HG03159 (cell line): ENCODE measurements around the gene ASB6.

Experiments
- ATAC-seq: cut with Tn5 transposase; IDR thresholded peaks from one replicate; pipeline ENCODE4 v1.9.1; 2021; ENCODE audit warnings: mild to moderate bottlenecking, moderate library complexity; ENCODE audit not compliant: unreplicated experiment

ASB6 gene

DNA sequence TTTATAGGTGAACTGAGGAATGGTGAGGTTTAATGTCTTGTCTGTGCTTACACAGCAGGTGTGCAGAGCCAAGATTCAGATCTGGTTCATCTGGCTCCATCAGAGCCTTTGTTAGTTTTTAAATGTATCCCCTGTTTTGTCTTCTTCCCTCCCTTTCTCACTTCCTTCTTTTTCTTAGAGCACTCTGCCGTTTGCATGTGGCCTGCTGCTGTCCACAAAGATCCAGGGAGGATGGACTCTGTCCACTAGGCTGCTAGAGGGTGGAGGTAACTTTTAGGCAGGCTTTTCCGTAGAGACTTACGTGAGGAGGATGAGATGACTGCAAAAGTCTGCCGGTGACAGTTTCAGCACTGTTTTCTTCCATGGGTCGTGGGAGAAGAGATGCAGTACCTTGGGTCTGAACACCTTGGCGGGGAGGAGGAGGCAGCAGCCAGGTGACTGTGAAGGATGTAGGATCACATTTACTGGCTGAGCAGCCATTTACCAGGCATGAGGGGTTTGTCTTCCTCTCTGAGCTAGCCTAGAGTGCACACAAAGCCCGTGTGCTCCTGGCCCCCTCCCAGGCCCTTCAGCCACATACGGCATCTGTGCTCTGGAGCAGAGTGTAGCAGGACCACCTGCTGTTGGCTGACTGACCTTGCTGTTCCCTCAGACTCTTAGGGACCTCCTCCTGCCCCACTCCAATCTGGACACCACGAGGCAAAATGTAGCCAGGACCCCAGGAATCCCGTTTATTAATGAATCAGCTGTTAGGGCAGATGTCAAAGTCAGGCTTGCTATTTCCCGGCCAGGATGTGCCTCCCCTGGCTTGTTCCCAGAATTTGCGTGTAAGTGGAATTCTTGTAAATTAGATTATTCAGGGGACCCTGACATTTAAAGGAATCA is 14.2 kb downstream of the ASB6 start:
- no peak for ATAC-seq

DNA sequence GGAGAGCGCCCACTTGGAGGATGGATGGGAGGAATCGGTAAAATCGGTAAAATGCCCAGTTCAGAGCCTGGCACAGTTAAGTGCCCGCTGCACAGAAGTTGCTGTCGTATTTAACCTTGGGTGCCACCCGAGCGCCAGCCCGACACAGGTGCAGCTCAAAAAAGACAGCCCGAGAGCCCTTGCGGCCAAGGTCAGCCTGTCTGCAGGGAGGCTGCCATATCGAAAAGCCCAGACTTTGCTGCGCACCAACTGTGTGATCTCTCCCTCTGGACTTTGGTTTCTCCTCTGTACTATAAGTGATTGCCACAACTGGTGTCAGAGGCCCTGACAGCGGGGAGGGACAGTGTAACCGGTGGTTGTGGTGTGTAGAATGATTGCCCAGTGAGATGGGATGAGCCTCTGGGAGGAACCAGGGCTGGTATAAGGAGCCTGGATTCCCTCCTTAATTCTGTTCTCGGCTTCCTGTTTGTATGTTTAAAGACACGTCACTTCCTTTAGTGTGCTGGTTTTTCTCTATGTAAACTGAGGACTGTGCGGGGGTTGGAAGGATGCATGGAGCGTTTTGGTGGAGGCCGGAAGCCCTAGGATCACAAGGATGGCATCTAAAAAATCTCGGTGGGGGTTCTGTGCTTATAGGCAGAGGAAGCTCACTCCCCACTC is 15.2 kb downstream of the ASB6 start:
- ATAC-seq = peak; percentile 10

DNA sequence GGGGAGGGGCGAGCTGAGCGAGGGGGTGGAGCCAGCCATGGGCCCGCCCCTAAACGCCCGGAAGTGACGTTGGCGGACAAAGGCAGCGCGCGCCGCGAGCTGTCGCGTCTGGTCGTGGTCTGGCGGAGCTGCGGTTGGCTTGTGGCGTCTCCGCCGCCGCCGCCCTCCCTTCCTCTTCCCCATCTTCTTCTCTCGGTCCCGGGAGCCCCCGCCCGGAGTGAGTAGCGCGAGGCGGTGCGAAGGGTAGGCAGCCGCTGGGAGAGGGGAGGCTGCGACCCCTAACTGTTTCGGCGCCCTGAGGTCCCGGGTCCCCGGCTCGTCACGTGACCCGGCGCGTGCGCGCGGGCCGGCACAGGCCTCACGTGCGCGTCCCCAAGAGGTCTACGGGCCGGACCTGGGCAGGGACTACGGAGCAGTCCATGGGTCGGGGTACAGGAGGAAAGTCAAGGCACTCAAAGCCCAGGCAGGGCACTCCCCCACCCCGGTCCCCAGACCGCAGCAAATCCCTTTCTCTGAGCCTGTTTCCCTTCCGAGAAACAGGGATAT is 15.8 kb downstream of the ASB6 start, which contains the start of gene NTMT1:
Gene NTMT1, plus strand, starts transcription at position 85 of the 546 bp plus-strand sequence. CDS start 6,541 bp downstream, outside the sequence.
- ATAC-seq = peak; percentile 70

DNA sequence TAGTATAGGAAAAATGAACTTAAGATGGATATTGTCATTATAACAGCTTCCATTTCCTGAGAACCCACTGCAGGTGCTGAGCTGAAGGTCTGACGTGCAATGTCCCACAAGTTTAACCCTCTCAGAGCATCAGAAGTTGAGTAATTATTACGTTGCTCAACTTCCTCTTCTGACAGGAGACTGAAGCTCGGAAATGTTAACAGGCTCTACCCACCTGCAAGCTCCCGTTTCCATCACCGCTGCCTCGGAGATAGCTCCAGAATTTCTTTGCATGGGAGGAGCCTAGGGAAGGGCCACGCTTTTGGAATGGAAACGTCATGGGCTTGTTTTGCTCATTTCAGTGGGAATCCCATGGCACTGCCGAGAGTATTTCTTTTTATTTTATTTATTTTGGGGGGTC is 17.0 kb downstream of the ASB6 start:
- ATAC-seq = no peak

DNA sequence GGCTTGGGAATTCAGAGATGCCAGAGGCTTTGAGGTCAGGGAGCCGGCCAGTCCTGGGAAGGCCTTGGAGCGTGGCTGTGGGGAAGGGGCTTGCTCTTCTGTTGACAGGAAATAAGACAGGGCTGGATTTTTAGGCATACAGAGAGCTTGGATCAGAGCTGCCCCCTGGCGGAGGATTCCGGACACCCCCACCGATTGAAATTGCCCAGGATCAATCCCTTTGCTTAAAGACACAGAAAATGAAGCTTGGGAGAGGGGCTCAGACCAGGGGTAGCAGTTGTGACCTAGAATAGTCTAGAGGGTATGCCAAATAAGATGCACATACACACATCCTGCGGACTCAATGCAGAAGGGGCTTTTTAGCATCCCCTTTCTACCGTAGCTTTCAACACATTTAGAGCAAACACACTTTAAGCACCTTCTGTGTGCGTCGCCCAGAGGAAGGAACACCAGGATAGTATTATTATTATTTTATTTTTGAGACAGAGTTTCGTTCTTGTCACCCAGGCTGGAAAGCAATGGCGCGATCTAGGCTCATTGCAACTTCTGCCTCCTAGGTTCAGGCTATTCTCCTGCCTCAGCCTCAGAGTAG is 17.7 kb downstream of the ASB6 start:
- no peak for ATAC-seq

DNA sequence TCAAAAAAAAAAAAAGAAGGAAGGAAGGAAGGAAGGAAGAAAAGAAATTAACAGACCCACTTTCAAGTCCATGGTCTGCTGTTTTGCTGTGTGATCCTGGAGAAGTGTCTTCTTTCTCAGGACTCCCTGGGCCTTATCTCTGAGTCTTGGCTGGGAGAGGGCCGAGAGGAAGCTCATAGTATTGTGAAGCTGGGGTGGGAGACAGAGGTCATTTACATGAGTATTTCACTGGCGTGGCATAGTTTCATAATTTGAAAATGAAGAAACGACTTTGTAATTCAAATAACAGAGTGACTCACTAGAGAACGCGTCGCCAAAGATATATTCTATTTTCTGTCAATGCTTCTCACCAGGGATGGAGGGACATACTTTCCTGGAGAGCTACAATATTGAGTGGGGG is 18.6 kb downstream of the ASB6 start:
- no peak for ATAC-seq

DNA sequence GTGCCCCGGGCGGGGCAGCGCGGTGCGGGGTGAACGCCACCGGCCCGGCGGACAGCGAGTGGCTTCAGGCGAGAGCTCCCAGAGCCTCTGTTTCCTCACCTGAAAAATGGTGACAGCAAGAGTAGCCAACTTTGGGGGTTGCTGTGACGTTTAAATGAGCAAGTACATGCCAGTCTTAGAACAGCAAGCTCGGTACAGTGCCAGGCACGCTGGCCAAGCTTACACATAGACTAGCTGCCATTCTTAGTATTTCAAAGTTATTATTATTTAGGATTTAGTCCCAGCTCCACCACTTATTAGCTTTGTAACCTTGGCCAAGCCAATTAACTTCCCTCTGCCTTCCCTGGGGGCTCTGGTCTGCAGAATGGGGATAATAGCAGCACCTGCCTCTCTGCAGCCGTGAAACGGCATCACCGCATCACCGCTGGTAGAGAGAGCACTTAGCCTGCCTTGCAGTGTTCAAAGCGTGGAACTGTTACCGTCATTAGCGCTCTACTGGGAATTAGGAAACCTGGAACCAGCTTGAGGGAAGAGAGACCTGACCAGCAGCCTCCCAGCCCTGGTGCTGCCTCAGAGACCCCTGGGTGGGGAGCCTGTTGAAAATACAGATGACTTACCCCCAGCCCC is 21.2 kb downstream of the ASB6 start, which contains the start of gene C9orf50:
Gene C9orf50, minus strand, starts transcription at position 433 of the 627 bp plus-strand sequence. CDS start 527 bp downstream, outside the sequence.
- no peak for ATAC-seq

DNA sequence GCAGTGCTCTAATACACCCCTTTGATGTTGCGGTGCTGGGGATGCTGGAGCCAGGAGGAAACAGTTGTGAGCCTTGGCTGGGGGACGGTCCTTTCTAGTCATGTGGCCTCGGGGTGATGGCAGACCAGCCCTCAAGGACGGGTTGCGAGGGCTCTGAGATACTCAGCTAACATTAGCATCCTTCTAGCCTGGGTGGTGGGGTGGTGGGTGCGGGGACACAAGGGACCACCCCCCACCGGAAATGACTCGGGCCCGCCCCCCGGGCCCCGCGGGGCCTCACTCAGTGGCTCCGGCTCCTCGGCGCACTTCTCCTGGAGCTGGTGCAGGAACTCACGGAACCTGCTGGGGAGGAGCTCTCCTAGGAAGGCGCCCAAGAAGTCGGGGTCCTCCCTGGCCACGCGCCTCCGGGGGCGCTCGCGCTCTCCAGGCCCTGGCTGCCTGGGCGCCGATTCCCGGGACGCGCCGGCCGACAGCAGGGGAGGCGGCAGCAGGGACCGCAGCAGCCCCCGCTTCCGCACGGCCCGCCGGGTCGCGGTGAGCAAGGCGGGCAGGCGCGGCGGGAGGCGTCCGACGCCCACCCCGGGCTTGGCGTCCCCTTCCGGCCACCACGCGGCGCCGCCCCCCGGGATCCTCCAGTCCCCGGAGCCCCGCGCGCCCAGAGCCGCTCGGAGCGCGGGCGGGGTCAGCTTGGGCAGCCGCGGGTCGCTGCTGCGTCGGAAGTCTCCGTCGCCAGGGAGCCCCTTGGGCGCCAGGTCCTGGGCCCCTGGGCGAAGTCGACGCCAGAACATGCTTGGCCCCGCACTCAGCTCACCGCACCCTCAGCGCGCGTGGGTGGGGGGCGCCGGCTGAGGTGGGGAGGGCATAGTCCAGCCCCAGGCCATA is 21.9 kb downstream of the ASB6 start:
- ATAC-seq = no peak

DNA sequence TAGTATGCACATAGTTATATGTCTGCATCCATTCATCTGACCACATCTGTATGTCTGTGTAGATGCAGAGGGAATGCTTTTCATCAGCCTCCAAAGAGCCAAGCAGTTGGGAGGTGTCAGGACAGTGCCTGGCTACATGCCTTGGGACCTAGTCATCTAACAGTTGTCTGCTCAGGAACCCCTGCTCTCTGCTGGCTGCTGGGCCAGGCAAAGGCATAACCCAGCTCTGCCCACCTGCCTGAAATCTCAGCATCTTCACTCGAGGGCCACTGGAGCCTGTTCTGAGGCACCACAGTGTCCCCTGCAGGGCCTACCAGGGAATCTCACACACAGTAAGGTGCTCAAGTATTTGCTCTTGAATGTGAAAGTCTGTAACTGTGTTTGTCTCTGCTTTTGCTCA is 24.8 kb downstream of the ASB6 start:
- ATAC-seq = no peak

DNA sequence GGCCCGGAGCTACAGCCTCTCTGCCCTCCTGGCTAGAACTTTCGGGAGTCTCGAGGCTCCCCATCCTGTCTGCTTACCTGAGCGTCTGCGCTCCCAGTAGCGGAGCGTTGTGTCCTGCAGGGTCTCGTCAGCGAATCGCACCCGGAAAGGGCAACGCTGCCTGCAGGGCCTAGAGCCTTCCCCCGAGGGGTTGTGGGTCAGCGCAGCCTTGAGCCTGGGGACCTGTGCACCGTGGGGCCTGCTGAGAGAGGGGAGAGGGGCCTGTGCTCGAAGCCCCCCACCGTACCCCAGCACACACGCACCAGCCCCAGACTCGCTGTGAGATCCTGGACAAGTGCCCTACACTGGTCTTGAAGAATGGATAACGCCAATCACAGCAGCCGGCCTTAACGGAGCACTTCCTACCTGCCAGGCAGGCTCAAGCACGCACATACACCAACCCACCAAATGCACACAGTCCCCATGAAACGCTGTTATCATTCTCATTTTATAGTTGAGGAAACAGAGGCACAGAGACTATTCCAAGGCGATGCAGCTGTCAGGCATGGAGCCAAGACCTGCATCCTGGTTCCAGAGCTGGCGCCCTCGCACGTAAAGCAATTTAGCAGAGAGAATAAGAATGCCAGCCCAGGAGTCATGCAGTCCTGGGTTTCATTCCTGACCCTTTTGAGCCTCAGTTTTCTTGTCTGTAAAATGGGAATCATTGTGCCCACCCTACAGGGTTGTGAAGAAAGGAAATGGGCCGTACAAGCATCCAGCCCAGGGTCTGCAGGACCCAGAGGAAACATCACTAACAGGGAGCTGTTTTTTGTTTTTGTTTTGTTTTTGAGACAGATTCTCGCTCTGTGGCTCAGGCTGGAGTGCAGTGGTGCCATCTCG is 26.3 kb downstream of the ASB6 start:
- ATAC-seq = no peak

DNA sequence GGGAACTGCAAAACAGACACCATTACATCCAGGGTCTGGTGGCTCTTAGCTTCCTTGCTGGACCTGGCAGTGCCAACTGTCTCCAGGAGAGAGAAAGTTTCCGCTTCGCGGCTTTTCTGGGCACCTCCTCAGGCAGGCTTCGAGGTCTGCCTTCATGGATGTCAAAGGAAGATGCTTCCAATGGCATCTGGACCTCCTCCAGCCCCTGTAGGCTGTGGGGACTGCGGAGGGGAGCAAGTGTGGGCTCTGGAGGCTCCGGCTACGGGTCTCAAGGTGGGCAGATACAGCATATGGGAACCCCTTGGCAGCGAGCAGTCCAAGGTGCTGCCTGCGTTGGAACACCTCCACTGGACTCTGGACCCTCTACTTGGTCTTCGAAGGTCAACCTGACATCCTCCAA is 27.0 kb downstream of the ASB6 start:
- ATAC-seq = no peak

DNA sequence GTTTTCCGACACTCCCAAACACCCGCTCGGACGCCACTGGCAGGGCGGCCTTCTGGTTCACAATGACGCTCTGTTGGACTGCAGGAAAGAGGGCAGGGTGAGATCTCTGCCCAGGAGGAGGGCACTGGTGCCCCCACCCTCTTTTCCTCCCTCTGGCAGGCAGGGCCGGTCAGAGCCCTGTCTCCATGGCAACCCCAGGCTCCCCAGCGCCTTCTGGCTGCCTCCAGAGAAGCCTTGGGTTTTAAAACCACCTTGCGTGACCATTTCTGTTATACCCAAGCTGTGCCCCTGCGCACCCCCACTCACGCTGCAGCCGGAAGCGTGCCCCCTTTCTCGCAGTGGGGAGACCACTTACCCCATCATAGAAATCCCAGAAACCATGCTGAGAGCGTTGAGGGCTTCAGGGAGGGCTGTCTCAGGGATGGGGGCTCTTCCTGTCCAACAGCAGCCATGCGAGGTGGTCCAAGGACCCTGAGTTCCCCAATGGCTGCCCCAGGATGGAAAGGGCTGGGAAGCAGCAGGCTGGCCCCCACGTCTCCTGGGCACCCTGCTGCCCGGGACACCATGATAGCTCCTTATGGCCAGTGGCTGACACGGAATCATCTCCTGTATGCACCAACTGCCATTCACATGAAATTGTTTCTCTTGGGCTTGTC is 28.3 kb downstream of the ASB6 start:
- no peak for ATAC-seq

DNA sequence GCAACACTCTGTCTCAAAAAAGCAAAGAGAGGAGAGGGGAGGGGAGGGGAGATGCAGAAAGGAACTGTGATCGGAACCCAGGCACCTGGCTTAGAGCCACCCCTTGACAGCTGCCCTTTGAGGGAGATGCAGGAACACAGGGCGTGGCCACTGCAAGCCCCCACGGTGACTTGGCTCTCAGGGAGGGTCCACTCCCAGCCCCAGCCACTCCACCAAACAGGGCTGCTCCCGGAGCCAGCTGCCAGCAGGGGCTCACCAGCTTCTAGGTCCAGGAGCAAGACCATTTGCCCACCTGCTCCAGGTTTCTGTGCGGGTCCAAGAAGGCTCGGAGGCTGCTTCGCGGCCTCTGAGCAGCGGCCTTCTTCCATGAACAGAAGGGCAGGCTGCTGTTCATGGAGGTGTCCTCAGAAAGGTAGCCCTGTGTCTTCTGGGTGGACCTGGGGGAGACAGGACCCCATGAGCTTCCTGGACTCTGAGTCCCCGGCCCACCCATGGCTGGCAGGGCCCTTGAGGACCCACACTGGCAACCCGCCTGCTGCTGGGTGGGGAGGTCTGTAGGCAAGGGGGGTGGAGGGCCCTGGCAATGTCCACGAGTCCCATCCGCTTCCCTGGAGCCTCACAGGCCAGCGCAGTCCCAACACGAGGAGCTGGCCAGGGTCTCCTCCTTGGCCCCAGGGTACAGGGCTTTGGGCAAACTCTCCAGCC is 29.0 kb downstream of the ASB6 start:
- ATAC-seq = no peak

DNA sequence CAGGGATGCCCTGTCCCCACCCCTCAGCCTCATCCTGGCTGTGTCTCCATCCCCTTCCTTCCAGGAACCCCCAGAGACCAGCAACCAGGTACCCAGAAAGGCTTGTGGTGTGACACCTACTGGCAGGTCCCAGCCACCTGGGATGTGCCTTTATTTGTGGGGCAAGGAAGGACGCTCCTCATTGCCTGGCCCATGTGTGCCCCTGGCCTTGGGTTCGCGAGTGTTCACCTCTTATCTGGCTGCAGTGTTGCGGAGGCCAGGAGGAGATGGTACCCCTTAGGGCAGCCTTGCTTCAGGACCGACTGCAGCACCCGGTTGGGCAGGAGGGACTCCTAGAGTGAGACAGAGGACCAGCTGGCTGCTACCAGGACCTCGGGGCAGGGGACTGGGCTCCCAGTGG is 29.8 kb downstream of the ASB6 start:
- no peak for ATAC-seq

DNA sequence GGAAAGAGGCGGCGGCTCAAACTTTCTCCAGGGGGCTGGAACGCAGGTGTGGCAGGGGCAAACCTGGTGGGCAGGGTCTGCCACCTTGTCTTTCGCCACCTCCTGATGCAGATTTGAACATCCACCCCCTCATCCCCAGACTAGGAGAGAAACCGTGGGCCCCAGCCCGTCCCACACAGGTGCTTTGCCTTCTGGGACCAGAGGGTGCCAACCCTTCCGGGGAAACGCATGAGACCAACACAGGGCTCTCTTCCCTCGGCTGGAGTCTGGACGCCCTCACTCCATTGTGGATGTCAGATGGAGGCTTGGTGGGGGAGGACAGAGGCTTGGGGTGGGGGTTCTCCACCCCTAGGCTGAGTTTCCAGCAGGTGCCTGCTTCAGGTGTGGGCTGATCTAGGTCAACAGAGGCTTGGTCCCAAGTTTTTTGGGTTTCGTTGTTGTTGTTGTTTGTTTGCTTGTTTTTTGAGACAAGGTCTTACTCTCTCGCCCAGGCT is 30.6 kb downstream of the ASB6 start:
- ATAC-seq = no peak

DNA sequence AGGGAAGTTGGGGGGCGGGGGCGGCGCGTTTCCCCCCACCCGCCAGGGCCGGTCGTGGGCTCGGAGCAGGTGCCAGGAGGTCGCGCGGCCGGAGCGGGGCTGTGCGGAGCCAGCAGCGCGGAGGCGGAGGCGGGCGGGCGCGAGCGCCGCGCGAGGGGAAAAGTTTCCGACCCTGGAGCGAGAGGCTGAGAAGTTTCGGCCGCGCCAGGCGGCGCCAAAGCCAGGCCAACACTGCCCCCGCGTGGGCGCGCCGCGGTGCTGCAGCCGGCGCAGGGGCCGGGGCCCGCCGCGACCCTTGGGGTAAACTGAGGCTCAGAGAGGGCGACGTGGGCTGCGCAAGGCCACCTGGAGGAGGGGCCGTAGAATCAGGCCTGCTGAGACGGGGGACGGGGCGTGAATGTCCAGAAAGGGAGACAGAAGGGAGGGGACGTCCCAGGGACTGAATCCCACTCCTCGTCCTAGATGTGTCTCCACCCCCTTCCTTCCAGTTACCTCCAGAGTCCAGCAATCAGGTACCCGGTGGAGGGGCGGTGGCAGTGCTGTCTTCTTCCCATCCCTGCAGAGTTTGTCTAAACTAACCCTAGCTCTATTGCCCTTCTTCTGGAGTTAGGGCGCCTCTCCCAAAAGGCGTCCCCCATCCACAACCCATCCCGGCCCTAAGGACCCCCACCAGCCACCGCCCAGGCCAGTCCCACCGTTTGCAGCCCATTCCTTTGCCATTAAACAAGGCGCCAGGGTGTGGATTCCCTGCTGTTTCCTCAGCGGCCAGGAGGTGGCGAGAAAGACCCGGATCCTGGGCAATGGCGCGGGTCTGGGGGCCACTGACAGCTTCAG is 31.3 kb downstream of the ASB6 start:
- peak; percentile 44 for ATAC-seq

DNA sequence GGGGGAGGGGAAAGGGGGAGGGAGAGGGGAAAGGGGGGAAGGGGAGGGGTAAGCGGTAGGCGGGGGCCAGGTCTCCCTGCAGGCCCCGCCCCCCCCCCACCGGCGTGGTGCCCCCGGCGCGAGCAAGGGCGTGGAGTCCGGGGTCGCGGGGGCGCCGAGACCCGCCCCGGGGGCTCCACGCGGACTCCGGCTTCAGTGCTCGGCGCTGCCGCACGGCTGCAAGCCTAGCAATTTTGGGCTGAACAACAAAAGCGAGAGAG is 31.8 kb downstream of the ASB6 start:
- ATAC-seq = no peak
